Heart right ventricle (tissue), 16 donors: ENCODE results near the gene SHBG. TPM values are rescaled to one million over a fixed set of nuclear protein-coding genes. Genes with fewer than 3 reads are reported as not detected.
"Not testable (repeated sequence)": the region's sequence is repeated elsewhere in the genome, so short reads cannot be mapped to it uniquely, and the experiment has no call there.

ENCODE experiments used
- ATAC-seq, 8 donors: fragments of 200-7000 bp; cut with Tn5 transposase; one replicate each; pipeline ENCODE4 v1.9.1; 2020; ENCODE audit warnings: mild to moderate bottlenecking in 8 of 8, moderate library complexity in 8 of 8, moderate number of reproducible peaks in 1 of 8
- DNase-seq, 2 donors: peaks; one replicate each; pipeline ENCODE4 v3.0.0-alpha.2; 2020
- H3K27ac ChIP-seq, 10 donors: fragments of 200-600 bp; sonication (generic) in 2 of 10; one replicate each; pipeline versions ENCODE4 v1.5.0 to v1.8.0; 2020 to 2022; ENCODE audit warnings: mild to moderate bottlenecking in 3 of 10
- H3K27me3 ChIP-seq, 7 donors: fragments of 200-600 bp; one replicate each; pipeline ENCODE4 v1.8.0; 2021 to 2022; ENCODE audit warnings: mild to moderate bottlenecking in 2 of 7
- H3K36me3 ChIP-seq, 9 donors: fragments of 200-600 bp; sonication (generic) in 1 of 9; one replicate each; pipeline versions ENCODE4 v1.5.0 to v1.8.0; 2020 to 2022; ENCODE audit warnings: mild to moderate bottlenecking in 2 of 9
- H3K4me1 ChIP-seq, 9 donors: fragments of 200-600 bp; sonication (generic) in 1 of 9; one replicate each; pipeline versions ENCODE4 v1.5.0 to v1.8.0; 2020 to 2022; ENCODE audit warnings: mild to moderate bottlenecking in 4 of 9
- H3K4me3 ChIP-seq, 10 donors: fragments of 200-600 bp; sonication (generic) in 2 of 10; one replicate each; pipeline versions ENCODE4 v1.5.0 to v1.8.0; 2020 to 2022; ENCODE audit warnings: mild to moderate bottlenecking in 7 of 10, moderate library complexity in 2 of 10
- H3K9me3 ChIP-seq, 11 donors: fragments of 200-600 bp in 10 of 11; sonication (generic) in 2 of 11; one replicate each; pipeline versions ENCODE4 v1.5.0 to v1.8.0; 2013 to 2022; ENCODE audit warnings: mild to moderate bottlenecking in 2 of 11, control low read depth in 1 of 11, moderate library complexity in 1 of 11
- CTCF ChIP-seq, 9 donors: fragments of 200-600 bp; sonication (generic) in 2 of 9; IDR thresholded peaks; one replicate each; pipeline versions ENCODE4 v1.5.0 to v1.8.0; 2021 to 2022; ENCODE audit warnings: antibody characterized with exemption in 9 of 9, mild to moderate bottlenecking in 5 of 9, moderate library complexity in 1 of 9
- WGBS, 2 donors: extraction: QIAGEN DNeasy Blood & Tissue Kit; methylation state at CpG; one replicate each; pipeline ENCODE4 v1.1.7; 2013; ENCODE audit warnings: inconsistent platforms in 1 of 2; 5-methylcytosine and 5-hydroxymethylcytosine counted together
- intact Hi-C, 10 donors: fragments of 100-400 bp; cut with DNase I; formaldehyde crosslinking; loops; one replicate each; pipeline versions ENCODE4 v1.11.1 to v1.14.2; 2022
- polyA plus RNA-seq, 2 donors: library from polyadenylated mRNA; stranded (reverse); fragments of 200-250 nt; gene quantifications; one replicate each; pipeline ENCODE4 v1.2.3, GENCODE V29; 2013
- total RNA-seq, 10 donors: library from RNA; stranded (reverse); fragmentation: NEBNext Ultra II Directional in 3 of 10; extraction: Animal tissue kit (Norgen Biotek cat#: 25700) in 3 of 10; gene quantifications; one replicate each; pipeline versions ENCODE4 v1.2.1 to v1.2.4, GENCODE V29; 2021 to 2023
- donor health status: Arrhythmogenic right ventricular cardiomyopathy.
- donor health status: ischemic (EF 13 %, LVEDD 7.1; RV severe dilation, severe dysfunction).
- donor health status: healthy with polysubstance abuse.
- donor health status: DM: no; HTN: yes; CAD: no.
- donor health status: DM: no; HTN: no; CAD: no.
- donor health status: ischemic (EF 25% LVEDD 6.9; RV normal size, moderate dysfunction).
- donor health status: ischemic (EF 25% LVEDD 5.7; RV mildly dilated, moderate dysfunction).
- donor health status: healthy.
- donor health status: DM: yes; HTN: yes; CAD: no.
- donor health status: Ischemic cardiomyopathy.
- donor health status: ischemic (EF 35%, LVEDD 5.7; RV mildly dilated, moderate dysfunction).
- donor health status: nonischemic (EF 11% LVEDD 7.7; RV severe dilation, severe dysfunction).
- donor health status: DM: yes; HTN: yes; CAD: no.
- donor health status: PGD.
- donor health status: ischemic (EF 29% LVEDD 5.4; RV normal size, mild dysfunction).
- donor health status: nonischemic (EF 23%, LVEDD 6.1; RV moderate dilation, normal function).

Gene SHBG
- total and polyA plus RNA-seq, 12 donors: 0.19 to 1.3 (median 0.38) TPM; not detected in 3

DNA sequence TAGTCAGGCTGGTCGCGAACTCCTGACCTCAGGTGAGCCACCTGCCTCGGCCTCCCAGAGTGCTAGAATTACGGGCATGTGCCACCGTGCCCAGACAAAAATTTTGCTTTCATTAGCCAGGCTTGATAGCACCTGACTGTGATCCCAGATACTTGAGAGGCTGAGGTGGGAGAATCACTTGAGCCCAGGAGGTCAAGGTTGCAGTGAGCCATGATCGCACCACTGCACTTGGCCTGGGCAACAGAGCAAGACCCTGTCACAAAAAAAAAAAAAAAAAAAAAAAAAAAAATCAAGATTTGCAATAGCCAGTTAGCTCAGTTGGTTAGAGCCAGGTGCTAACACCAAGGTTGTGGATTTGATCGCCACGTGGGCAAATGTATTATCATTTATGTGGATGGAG lies 9.1 kb upstream of the SHBG start:
- DNase-seq (no peak), ATAC-seq (no peak)
- no peak overlapping the region for H3K27ac ChIP-seq
- peaks cover 0 to 1% (median 0%) of the 10 kb centered on the region in 9 donors for H3K4me1 ChIP-seq
- H3K36me3 ChIP-seq: peaks cover 0 to 6% (median 0%) of the 10 kb centered on the region in 9 donors
- WGBS, 2 donors: 92 to 96% methylated on average over 8 of the region's 8 CpGs
- no peaks in the 10 kb centered on the region for H3K9me3 ChIP-seq
- no peak overlapping the region for H3K4me3 ChIP-seq
- no peak for TF ChIP-seq CTCF (IDR thresholded peaks at IDR 0.05)
- intact Hi-C loops: no loop called here
- H3K27me3 ChIP-seq: no peaks in the 10 kb centered on the region

DNA sequence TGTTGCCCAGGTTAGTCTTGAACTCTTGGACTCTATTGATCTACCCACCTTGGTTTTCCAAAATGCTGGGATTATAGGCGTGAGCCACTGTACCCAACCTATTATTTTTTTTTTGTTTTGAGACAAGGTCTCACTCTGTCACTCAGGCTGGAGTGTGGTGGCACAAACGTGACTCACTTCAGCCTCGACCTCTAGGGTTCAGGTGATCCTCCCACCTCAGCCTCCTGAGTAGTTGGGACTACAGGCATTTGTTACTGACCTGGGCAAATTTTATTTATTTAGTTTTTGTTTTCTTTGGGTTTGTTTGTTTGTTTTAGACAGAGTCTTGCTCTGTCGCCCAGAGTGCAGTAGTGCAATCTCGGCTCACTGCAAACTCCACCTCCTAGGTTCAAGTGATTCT lies 6.3 kb upstream of the SHBG start:
- Histone ChIP-seq H3K9me3 (no peaks in the 10 kb centered on the region), H3K4me3 (no peak overlapping the region), H3K36me3 (peaks cover 0 to 14% (median 0%) of the 10 kb centered on the region in 9 donors), H3K27ac (no peak overlapping the region), H3K4me1 (peaks cover 4 to 21% (median 15%) of the 10 kb centered on the region in 9 donors), H3K27me3 (no peaks in the 10 kb centered on the region)
- ATAC-seq (no peak), DNase-seq (no peak)
- TF ChIP-seq CTCF (IDR thresholded peaks at IDR 0.05): no peak
- intact Hi-C loops: no loop called here
- 86 to 91% methylated on average over 5 of the region's 5 CpGs for WGBS, 2 donors

- not testable (repeated sequence) for H3K4me3 ChIP-seq, H3K9me3 ChIP-seq, H3K27ac ChIP-seq, ATAC-seq, H3K27me3 ChIP-seq, DNase-seq
- 96 to 98% methylated on average over 16 of the region's 16 CpGs for whole genome bisulfite sequencing, 2 donors
- Histone ChIP-seq H3K36me3 (peaks cover 0 to 14% (median 0%) of the 10 kb centered on the region in 9 donors), H3K4me1 (peaks cover 4 to 21% (median 15%) of the 10 kb centered on the region in 9 donors)
- intact Hi-C loops: loop anchor here in 2 of 10 donors (2.0 kb wide), 1 partner anchor 61 kb away; the partner anchor contains the start of gene TP53 (in 2 of the 2)
Observed at GRCh38 chr17:7625749-7626148, 4.2 kb upstream of the SHBG start.

DNA sequence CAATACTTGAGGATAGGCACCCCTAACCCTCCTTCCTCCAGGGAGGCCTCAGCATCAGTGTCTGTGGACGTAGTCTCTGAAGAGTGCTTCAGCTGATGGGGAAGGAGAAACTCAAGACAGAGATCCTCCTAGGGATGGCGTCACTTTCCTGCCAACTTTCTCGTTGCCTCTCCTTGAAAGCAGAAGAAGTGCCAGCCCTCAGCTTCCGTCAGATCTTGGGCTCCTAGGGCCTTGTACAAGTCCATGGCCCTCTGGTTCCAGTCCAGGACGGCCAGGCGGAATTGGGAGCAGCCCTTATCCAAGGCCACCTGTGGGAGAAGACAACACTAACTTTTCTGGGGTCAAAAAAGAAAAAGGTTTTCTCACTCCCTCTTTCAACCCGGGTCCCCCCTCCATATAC lies 3.6 kb upstream of the SHBG start:
- ATAC-seq (no peak), DNase-seq (peak in 1 of 2 donors; percentile 17)
- Histone ChIP-seq H3K27ac (peak overlapping the region in 4 of 10 donors; percentile 92 to 98 (median 94)), H3K27me3 (no peaks in the 10 kb centered on the region), H3K9me3 (no peaks in the 10 kb centered on the region), H3K4me3 (peak overlapping the region in 6 of 10 donors; percentile 73 to 92 (median 80)), H3K4me1 (peaks cover 5 to 21% (median 16%) of the 10 kb centered on the region in 9 donors), H3K36me3 (peaks cover 0 to 14% (median 0%) of the 10 kb centered on the region in 9 donors)
- intact Hi-C loops: loop anchor here in 2 of 10 donors (2.0 kb wide), 1 partner anchor 60 kb away; the partner anchor contains the start of gene TP53 (in 2 of the 2)
- WGBS, 2 donors: 88 to 90% methylated on average over 7 of the region's 7 CpGs
- TF ChIP-seq CTCF (IDR thresholded peaks at IDR 0.05): no peak

- Histone ChIP-seq H3K27me3 (no peaks in the 10 kb centered on the region), H3K27ac (peak overlapping the region; percentile 85 to 98 (median 92)), H3K4me3 (peak overlapping the region; percentile 59 to 92 (median 76)), H3K9me3 (no peaks in the 10 kb centered on the region), H3K4me1 (peaks cover 7 to 24% (median 17%) of the 10 kb centered on the region in 9 donors), H3K36me3 (peaks cover 0 to 14% (median 0%) of the 10 kb centered on the region in 9 donors)
- DNase-seq (no peak), ATAC-seq (peak in 3 of 8 donors; percentile 0 to 8 (median 1))
- WGBS, 2 donors: 11 to 19% methylated on average over 6 of the region's 6 CpGs
- no peak for TF ChIP-seq CTCF (IDR thresholded peaks at IDR 0.05)
- intact Hi-C loops: loop anchor here in 2 of 10 donors (2.0 kb wide), 1 partner anchor 60 kb away; the partner anchor contains the start of gene TP53 (in 2 of the 2)
Observed at GRCh38 chr17:7626956-7627249, 3.0 kb upstream of the SHBG start.
